ENCODE results near the gene RPL14. TPM values are rescaled to one million over a fixed set of nuclear protein-coding genes. Genes with fewer than 3 reads are reported as not detected.

Gene RPL14
- total and polyA plus RNA-seq, 2 donors (not counting 3 experiments of a cell fraction or from before 2014, with no cell fraction given), result 961 to 1,947 TPM

- H4K20me1 ChIP-seq (replicated peaks; ENCODE audit: control insufficient read depth, extremely low read depth, insufficient read depth, low read length), result peaks cover 2% of the 10 kb centered on the region
- TF ChIP-seq EZH2 (IDR thresholded peaks at IDR 0.05; ENCODE audit: borderline replicate concordance, low read depth, low read length, severe bottlenecking) (no peak), FOS (IDR thresholded peaks at IDR 0.05; ENCODE audit: borderline replicate concordance, insufficient read depth, low read length) (no peak), POLR2A (IDR thresholded peaks at IDR 0.05; ENCODE audit: low read depth, low read length) (no peak), JUN (IDR thresholded peaks at IDR 0.05; ENCODE audit: borderline replicate concordance, insufficient read depth, insufficient read length, low read depth) (no peak), MYC (IDR thresholded peaks at IDR 0.05; ENCODE audit: low read depth, low read length) (no peak)
- TF ChIP-seq, protein P1, sequence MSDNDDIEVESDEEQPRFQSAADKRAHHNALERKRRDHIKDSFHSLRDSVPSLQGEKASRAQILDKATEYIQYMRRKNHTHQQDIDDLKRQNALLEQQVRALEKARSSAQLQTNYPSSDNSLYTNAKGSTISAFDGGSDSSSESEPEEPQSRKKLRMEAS (IDR thresholded peaks at IDR 0.05; ENCODE audit: insufficient read depth, insufficient read length), result no peak
- TF ChIP-seq, protein P2, sequence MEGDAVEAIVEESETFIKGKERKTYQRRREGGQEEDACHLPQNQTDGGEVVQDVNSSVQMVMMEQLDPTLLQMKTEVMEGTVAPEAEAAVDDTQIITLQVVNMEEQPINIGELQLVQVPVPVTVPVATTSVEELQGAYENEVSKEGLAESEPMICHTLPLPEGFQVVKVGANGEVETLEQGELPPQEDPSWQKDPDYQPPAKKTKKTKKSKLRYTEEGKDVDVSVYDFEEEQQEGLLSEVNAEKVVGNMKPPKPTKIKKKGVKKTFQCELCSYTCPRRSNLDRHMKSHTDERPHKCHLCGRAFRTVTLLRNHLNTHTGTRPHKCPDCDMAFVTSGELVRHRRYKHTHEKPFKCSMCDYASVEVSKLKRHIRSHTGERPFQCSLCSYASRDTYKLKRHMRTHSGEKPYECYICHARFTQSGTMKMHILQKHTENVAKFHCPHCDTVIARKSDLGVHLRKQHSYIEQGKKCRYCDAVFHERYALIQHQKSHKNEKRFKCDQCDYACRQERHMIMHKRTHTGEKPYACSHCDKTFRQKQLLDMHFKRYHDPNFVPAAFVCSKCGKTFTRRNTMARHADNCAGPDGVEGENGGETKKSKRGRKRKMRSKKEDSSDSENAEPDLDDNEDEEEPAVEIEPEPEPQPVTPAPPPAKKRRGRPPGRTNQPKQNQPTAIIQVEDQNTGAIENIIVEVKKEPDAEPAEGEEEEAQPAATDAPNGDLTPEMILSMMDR (IDR thresholded peaks at IDR 0.05; ENCODE audit: extremely low read depth in 1 of 2, insufficient read depth in 1 of 2, low read depth in 1 of 2, low read length in 2 of 2), result no peak
- peaks cover 2% of the 10 kb centered on the region for H3K79me2 ChIP-seq (ENCODE audit: control insufficient read depth, insufficient read depth, low read length)
- no peak for DNase-seq (ENCODE audit: low read depth, low spot score)
- intact Hi-C loops (cut with micrococcal nuclease) (no loop called here), dilution Hi-C loops (cut with MboI; ENCODE audit: extremely low pct_ligation_motif_present, low sequenced_read_pairs) (no loop called here)
- BruUV-seq (replicated peaks), result no TSS peak
- no peak overlapping the region for H3K4me2 ChIP-seq (ENCODE audit: insufficient read depth, low read length)
- H3K9ac ChIP-seq (replicated peaks; ENCODE audit: extremely low read depth, insufficient read depth, low read length), result no peak overlapping the region
- CTCF ChIA-PET, result interaction anchor here (0.9 kb wide), 1 partner anchor 41 kb away, joined by 3 read pairs; the partner anchor contains the start of gene ZNF620
- no peaks in the 10 kb centered on the region for H3K27me3 ChIP-seq (ENCODE audit: control insufficient read depth in 2 of 2, insufficient read depth in 2 of 2, low read length in 2 of 2)
- H3K4me1 ChIP-seq (ENCODE audit: control insufficient read depth, extremely low read depth, insufficient read depth, low read length), result no peaks in the 10 kb centered on the region
- POLR2A ChIA-PET, result interaction anchor here (1.1 kb wide), 1 partner anchor 31 kb away, joined by 3 read pairs; no protein-coding TSS in a partner anchor
- no peak overlapping the region for H3K27ac ChIP-seq (ENCODE audit: insufficient read depth, low read depth, low read length)
- no peaks in the 10 kb centered on the region for H3K9me3 ChIP-seq (replicated peaks; ENCODE audit: control insufficient read depth, insufficient read depth, low read length)
- no peak overlapping the region for H3K4me3 ChIP-seq (replicated peaks in 1 of 3; ENCODE audit: insufficient read depth in 1 of 3, low read depth in 1 of 3, low read length in 3 of 3)
- no peak for FAIRE-seq
- no peaks in the 10 kb centered on the region for H3K9me1 ChIP-seq (replicated peaks; ENCODE audit: control insufficient read depth, extremely low read depth, insufficient read depth, low read length)
- no peak overlapping the region for H2AFZ ChIP-seq (ENCODE audit: low read depth, low read length)
- H3K36me3 ChIP-seq (ENCODE audit: control insufficient read depth in 2 of 2, extremely low read depth in 1 of 2, insufficient read depth in 2 of 2, low read length in 2 of 2), result peaks cover 14 to 27% of the 10 kb centered on the region in 2 experiments
Measured at GRCh38 chr3:40465111-40465407, 7.9 kb downstream of the RPL14 start.
